HepG2 (cell line): Measurements from ENCODE around the gene TMEM145. TPM values are rescaled to one million over a fixed set of nuclear protein-coding genes. Genes with fewer than 3 reads are reported as not detected.

ENCODE experiments used
- ERF ChIP-seq: IDR thresholded peaks from 2 replicates; pipeline ENCODE4 v1.6.1; 2018; ENCODE audit warnings: missing biosample characterization, missing genetic modification reagents
- GTF2F1 ChIP-seq: fragments of 150-350 bp; IDR thresholded peaks from 2 replicates; pipeline ENCODE4 v1.6.1; 2014; ENCODE audit warnings: low read length
- HIC2 ChIP-seq: sonication (generic); formaldehyde crosslinking; IDR thresholded peaks from 2 replicates; pipeline ENCODE4 v1.9.0; 2022; ENCODE audit warnings: low read depth, missing genetic modification reagents
- IKZF1 ChIP-seq: fragments of 450-650 bp; IDR thresholded peaks from 2 replicates; pipeline ENCODE4 v1.7.1; 2016
- IKZF5 ChIP-seq: IDR thresholded peaks from 2 replicates; pipeline ENCODE4 v1.6.1; 2018; ENCODE audit warnings: missing genetic modification reagents, mild to moderate bottlenecking, missing compliant biosample characterization
- ISL2 ChIP-seq: sonication (generic); formaldehyde crosslinking; IDR thresholded peaks from 2 replicates; pipeline ENCODE4 v1.5.0; 2020; ENCODE audit warnings: missing genetic modification reagents
- MAZ ChIP-seq, 2 experiments: sonication (generic) in 1 of 2; formaldehyde crosslinking in 1 of 2; IDR thresholded peaks; 2 replicates each; pipeline versions ENCODE4 v1.5.0 to v1.6.1; 2012 to 2020; ENCODE audit warnings: low read depth in 2 of 2, mild to moderate bottlenecking in 2 of 2, borderline replicate concordance in 1 of 2, improper control_type of control experiment in 1 of 2, low read length in 1 of 2, missing genetic modification reagents in 1 of 2, moderate library complexity in 1 of 2
- NCOA2 ChIP-seq: sonication (generic); formaldehyde crosslinking; IDR thresholded peaks from 2 replicates; pipeline ENCODE4 v1.8.0; 2022; ENCODE audit warnings: inconsistent platforms
- NR0B2 ChIP-seq: sonication (generic); formaldehyde crosslinking; IDR thresholded peaks from 2 replicates; pipeline ENCODE4 v1.4.0; 2020; ENCODE audit warnings: mild to moderate bottlenecking, missing genetic modification reagents
- PAF1 ChIP-seq: IDR thresholded peaks from 2 replicates; pipeline ENCODE4 v1.6.1; 2016; ENCODE audit warnings: missing genetic modification reagents, missing compliant biosample characterization
- PCBP1 ChIP-seq: fragments of 200-400 bp; formaldehyde crosslinking; IDR thresholded peaks from 2 replicates; pipeline ENCODE4 v1.6.1; 2017; ENCODE audit warnings: mild to moderate bottlenecking, low read depth, low read length, borderline replicate concordance
- POGK ChIP-seq: sonication (generic); formaldehyde crosslinking; conservative IDR thresholded peaks from 2 replicates; pipeline ENCODE4 v1.8.0; 2022; ENCODE audit warnings: mild to moderate bottlenecking, moderate library complexity, missing genetic modification reagents
- RFXAP ChIP-seq: sonication (generic); formaldehyde crosslinking; IDR thresholded peaks from 2 replicates; pipeline ENCODE4 v1.4.0; 2020; ENCODE audit warnings: missing genetic modification reagents, borderline replicate concordance
- SNAPC2 ChIP-seq: sonication (generic); formaldehyde crosslinking; IDR thresholded peaks from 2 replicates; pipeline ENCODE4 v1.8.1; 2022; ENCODE audit warnings: mild to moderate bottlenecking, missing genetic modification reagents
- TARDBP ChIP-seq: sonication (generic); formaldehyde crosslinking; IDR thresholded peaks from 2 replicates; pipeline ENCODE4 v1.8.0; 2022; ENCODE audit warnings: mild to moderate bottlenecking, missing genetic modification reagents
- ZNF552 ChIP-seq: sonication (generic); formaldehyde crosslinking; IDR thresholded peaks from 2 replicates; pipeline ENCODE4 v1.9.0; 2022; ENCODE audit warnings: missing genetic modification reagents, mild to moderate bottlenecking, borderline replicate concordance
- ZNF687 ChIP-seq: sonication (generic); formaldehyde crosslinking; IDR thresholded peaks from 2 replicates; pipeline ENCODE4 v1.5.1; 2020; ENCODE audit warnings: mild to moderate bottlenecking, missing genetic modification reagents, moderate library complexity
- ZNF747 ChIP-seq: sonication (generic); formaldehyde crosslinking; IDR thresholded peaks from 2 replicates; pipeline ENCODE4 v1.8.1; 2023; ENCODE audit warnings: missing genetic modification reagents, mild to moderate bottlenecking, borderline replicate concordance
- ZSCAN21 ChIP-seq: sonication (generic); formaldehyde crosslinking; IDR thresholded peaks from 2 replicates; pipeline ENCODE4 v1.8.0; 2022; ENCODE audit warnings: mild to moderate bottlenecking, missing genetic modification reagents, moderate library complexity, borderline replicate concordance
- polyA plus RNA-seq, 8 experiments: library from polyadenylated mRNA; depleted of rRNA in 3 of 8; stranded (reverse) in 7 of 8; unstranded in 1 of 8; fragments of >200 nt; fragmentation: Illumina TruSeq in 4 of 8; extraction: Trizol in 4 of 8; gene quantifications; 2 replicates each; pipeline versions ENCODE4 v1.2.1 to v1.2.3, GENCODE V29; 2011 to 2016; ENCODE audit warnings: low read depth in 4 of 8, missing spikeins in 1 of 8, mixed read lengths in 1 of 8; ENCODE audit not compliant: insufficient read depth in 1 of 8
- total RNA-seq, 5 experiments: library from RNA; depleted of rRNA; stranded (reverse); fragments of >200 nt; fragmentation: Illumina TruSeq; extraction: Trizol; gene quantifications; 2 replicates each; pipeline ENCODE4 v1.2.3, GENCODE V29; 2016; ENCODE audit warnings: low read depth in 1 of 5

Gene TMEM145
- total and polyA plus RNA-seq, 2 of the 13 experiments (the other 11 are each of a cell fraction or from before 2014, with no cell fraction given) = 0.07 to 5.1 TPM

DNA sequence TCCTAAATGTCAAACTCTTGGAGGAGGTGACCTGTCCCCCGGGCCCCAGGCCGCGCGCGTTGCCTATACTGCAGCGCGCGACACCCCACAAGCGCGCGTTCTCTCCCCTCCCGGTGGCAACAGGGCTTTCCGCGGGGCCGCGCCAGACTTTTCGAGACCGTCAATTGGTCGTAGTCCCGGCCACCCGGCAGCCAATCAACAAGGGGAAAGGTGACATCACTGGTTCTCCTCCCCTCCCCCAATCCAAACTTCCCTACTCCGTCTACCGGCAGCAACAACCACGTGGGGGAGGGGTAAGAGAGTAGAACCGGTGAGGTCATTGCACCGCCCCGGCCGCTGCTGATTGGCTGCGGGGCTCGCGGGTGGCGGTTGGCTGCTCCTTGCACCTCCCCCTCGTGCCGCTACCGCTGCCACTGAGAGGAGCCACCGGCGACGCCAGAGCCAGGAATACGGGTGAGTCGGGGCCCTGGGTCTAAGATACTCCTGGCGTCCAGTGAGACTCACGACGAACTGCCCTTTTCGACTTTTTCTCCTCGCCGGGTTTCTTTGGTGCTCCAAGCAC, 44.9 kb upstream of the TMEM145 start (continued):
- TF ChIP-seq POGK (CRISPR knock-in tag) = peak; percentile 83; the same call in 1 of the 2 replicates
- peak; percentile 84 for TF ChIP-seq ZNF687 (CRISPR knock-in tag)
- no peak for TF ChIP-seq PAF1 (CRISPR knock-in tag)
- peak; percentile 42; the same call in 1 of the 2 replicates for TF ChIP-seq TARDBP (CRISPR knock-in tag)
- TF ChIP-seq MAZ (IDR thresholded peaks at IDR 0.05; ENCODE audit: borderline replicate concordance, low read depth, low read length) = 0 out of 2 replicates have a peak, but pooled peaks have one; percentile 34
- no peak; the same call in 1 of the 2 replicates for TF ChIP-seq MAZ (CRISPR knock-in tag; IDR thresholded peaks at IDR 0.05; ENCODE audit: low read depth)
- TF ChIP-seq ZNF552 = no peak
- TF ChIP-seq GTF2F1 = no peak
- TF ChIP-seq ZSCAN21 (CRISPR knock-in tag) = 0 out of 2 replicates have a peak, but pooled peaks have one; percentile 55
- TF ChIP-seq NCOA2 = peak; percentile 66
- peak; percentile 76 for TF ChIP-seq ISL2 (CRISPR knock-in tag)
- peak; percentile 67 for TF ChIP-seq IKZF5 (CRISPR knock-in tag)
- no peak for TF ChIP-seq IKZF1
- no peak for TF ChIP-seq NR0B2
- peak; percentile 68 for TF ChIP-seq ERF
- 0 out of 2 replicates have a peak, but pooled peaks have one; percentile 33 for TF ChIP-seq ZNF747 (CRISPR knock-in tag)
- peak; percentile 52; the same call in 1 of the 2 replicates for TF ChIP-seq SNAPC2 (CRISPR knock-in tag)
- TF ChIP-seq HIC2 = peak; percentile 32; the same call in 1 of the 2 replicates
- peak; percentile 99 for TF ChIP-seq RFXAP (CRISPR knock-in tag)
- peak; percentile 34; the same call in 1 of the 2 replicates for TF ChIP-seq PCBP1
